ENCODE measurements around the gene BCL2L2.

The BCL2L2 gene

DNA sequence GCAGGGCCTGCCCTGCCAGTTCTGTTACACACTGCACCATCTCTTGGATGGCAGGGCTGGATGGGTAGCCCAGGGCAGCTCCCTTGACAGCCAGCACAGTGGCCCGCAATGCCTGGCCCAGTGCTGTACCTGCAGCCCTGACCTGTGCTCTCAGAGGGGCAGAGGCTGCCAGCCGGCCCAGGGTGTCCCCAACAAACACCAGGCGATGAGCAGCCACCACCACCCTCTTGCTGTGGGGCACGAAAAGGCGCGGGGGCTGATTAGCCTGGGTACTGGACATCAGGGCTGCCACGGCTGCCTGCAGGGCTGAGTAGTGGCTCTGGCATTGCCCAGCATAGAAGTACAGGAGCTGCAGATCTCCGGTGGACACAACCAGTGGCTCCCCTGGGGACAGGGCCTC is 50.6 kb downstream of the BCL2L2 start:
- DNase-seq, result no peak

DNA sequence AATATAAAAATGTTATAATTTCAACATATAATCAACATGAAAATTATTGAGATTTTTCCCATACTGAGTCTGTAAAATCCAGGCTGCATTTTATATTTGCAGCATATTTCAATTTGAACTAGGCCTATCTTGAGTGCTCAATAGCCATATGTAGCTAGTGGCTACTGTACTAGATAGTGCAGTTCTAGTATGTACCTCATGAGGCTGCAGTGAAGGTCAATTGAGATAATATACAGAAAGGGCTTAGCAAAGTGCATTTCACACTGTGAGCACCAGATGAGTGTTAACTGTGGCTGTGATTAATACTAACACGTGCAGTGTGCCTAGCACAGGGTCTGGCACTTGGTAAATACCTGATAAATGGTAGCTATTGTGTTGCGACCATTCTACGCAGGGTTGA is 51.4 kb downstream of the BCL2L2 start:
- no peak for DNase-seq

DNA sequence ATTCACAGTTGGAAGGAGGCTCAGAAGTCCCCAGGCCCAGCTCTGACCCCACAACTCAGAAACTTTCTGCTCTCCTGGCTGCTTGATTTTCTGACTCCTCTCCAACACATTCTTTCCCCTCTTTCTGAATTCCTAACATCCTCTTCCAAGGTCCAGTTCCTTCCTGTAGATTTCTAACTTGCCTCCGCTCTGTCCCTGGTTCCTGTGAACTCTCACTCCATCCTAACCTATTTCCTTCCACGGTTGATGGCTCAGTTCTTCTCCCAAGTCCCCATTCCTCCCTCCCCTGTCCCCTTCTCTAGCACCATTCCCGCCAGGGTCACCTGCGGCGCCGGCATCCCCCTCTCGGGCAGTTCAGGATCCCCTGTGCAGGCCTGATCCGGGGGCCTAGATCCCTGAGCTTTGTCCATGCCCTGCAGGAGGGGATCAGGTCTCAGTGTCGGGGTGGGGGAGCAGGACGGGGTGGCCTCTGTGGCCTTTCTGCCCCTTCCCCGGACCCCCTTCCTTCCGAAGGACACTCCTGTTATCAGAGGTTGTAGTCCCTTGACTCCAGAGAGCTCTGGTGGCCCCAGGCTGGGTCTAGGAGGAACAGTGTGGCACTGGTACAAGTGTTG is 52.0 kb downstream of the BCL2L2 start:
- DNase-seq, result no peak

DNA sequence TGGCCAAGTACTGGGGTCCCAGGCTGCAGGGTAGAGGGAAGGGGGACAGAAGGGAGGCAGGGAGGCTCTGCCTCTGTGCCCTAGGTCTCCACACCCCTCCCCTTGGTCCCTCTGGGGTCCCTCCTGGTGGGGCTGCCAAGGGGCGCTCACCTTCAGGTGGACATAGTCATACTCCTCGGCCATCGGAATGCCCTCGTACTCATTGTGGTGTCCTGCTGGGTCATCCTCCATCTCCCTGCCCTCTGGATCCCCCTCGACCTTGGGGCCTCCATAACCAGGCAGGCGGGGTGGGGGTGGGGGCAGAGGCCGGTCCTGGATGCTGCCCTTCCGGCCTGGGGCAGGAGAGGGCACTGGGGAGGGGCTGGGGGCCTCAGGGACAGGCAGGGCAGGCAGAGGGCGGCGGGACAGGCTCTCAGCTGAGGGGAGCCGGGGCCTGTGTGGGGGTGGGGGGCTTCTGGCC is 52.6 kb downstream of the BCL2L2 start:
- no peak for DNase-seq

DNA sequence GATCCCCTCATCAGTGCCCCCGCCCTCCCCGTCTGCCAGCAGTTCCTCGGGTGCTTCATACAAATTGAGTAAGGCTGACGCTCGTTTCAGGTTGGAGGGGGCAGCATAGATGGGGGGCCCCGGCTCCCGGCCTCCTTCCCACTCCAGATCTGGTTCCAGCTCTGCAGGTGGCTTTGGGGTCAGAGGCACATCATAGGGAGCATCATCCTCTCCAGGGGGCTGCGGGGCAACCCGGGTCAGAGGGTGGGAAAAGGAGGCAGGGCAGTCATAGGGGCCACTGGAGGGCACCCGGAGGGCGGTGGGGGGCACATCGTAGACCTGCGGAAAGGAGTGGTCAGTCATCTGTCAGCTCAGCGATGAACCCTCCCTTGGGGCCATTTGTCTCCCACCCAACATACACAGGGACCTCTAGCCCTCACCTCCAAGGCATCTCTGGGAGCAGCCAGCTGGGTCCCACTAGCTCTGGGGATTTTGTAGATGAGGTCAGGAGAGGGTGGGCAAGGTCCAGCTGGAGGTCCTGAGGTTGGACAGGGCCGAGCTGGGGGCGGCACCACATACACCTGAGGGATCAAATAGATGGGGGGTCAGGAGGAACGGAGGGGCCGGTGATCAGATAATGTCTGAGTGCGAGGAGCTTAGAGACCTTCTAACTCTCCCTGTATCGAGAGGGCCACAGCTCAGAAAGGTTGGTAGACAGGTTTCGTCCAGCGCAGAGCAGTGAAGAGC is 53.3 kb downstream of the BCL2L2 start:
- no peak for DNase-seq

DNA sequence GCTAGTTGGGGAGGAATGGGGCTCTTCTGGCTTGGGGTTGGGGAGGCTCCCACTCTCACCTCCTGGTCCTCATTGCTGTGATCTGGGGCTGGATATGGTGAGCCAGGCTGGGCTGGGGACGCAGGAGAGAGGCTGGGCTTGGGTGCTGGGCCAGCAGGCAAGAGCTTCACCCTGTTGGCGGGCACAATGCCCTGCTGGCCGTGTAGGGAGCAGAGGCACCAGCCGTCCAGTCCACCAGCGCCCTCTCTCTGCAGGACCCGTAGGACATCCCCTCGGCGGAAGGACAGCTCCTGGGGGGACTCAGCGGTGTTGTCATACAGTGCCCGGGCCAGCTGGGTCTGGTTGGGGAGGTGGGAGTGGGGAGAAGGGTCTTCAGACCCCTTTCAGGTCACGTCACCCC is 53.9 kb downstream of the BCL2L2 start:
- DNase-seq, result no peak

DNA sequence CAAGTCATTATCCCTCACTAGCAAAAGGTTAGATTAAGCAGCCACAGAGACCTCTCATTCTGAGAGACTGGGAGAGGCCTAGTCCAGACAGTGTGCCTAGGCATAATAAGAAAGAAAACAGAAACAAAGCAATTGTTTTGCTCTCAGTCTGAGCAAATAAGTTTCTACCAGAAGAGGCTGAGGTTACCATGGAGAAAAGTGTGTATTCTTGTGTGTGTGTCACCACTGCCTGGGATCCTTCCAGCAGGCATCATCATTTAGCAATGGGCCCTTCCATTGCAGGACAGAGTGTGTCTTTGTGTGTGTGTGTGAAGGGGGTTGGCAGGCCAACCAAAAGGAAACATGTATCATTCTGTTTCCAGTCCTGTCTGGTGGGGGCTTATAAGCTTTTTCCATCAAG is 54.7 kb downstream of the BCL2L2 start:
- no peak for DNase-seq

Measured in activated gamma-delta T cell (primary cell).